ENCODE measurements around the gene SIRPA. TPM values are rescaled to one million over a fixed set of nuclear protein-coding genes. Genes with fewer than 3 reads are reported as not detected.

Gene SIRPA
- 10.5 and 11.5 TPM in 2 replicates for total RNA-seq (2013; cell fraction: nucleolus; rRNA removed)
- total RNA-seq (2014; rRNA removed): 5.9 and 7.2 TPM in 2 replicates
- total RNA-seq (2014; rRNA removed; fragmentation: Illumina TruSeq; extraction: Trizol): 4.7 and 5.3 TPM in 2 replicates
- total RNA-seq (2021): 13.1 and 13.3 TPM in 2 replicates
- 1.6 TPM for polyA plus RNA-seq (2011; ENCODE audit: low read depth)
- polyA plus RNA-seq (2011; rRNA removed): 2.6 and 4.6 TPM in 2 replicates
- polyA plus RNA-seq (2011; cell fraction: cytosol; rRNA removed): 5.6 and 6.2 TPM in 2 replicates
- 12.7 and 13.6 TPM in 2 replicates for polyA plus RNA-seq (2011; cell fraction: nucleus; rRNA removed)
- polyA plus RNA-seq (2012): 3.6 and 5.1 TPM in 2 replicates
- 7.8 and 13.2 TPM in 2 replicates for polyA plus RNA-seq (2014; fragmentation: Illumina TruSeq; extraction: Trizol)
- polyA plus RNA-seq (2014; fragmentation: Nextera tagmentation; extraction: Ambion mirVana): 1 to 10 TPM; 1.7 to 2.7 TPM
- 9.3 and 10.4 TPM in 2 replicates for polyA plus RNA-seq (2014; rRNA removed)
- 1 to 10 TPM; 3.6 to 3.7 TPM for polyA plus RNA-seq (2016; fragmentation: Nextera tagmentation; extraction: Ambion mirVana)
- 3.5 and 3.7 TPM in 2 replicates for polyA minus RNA-seq (2011; rRNA and poly(A)+ RNA removed)
- polyA minus RNA-seq (2011; cell fraction: cytosol; rRNA and poly(A)+ RNA removed): 1.1 and 2.6 TPM in 2 replicates
- polyA minus RNA-seq (2011; cell fraction: nucleus; rRNA and poly(A)+ RNA removed): 1.7 and 2.3 TPM in 2 replicates
- percentile 52 among the genes with signal in this experiment for Bru-seq, nascent RNA
- BruChase-seq, experiment 1, labeled RNA remaining after a 6-hour chase: percentile 53 among the genes with signal in this experiment
- percentile 53 among the genes with signal in this experiment for BruChase-seq, experiment 2, labeled RNA remaining after a 2-hour chase
- long read RNA-seq, experiment 1, partial matches to known transcripts: 2 of 3 reads
- long read RNA-seq, experiment 1, other reads (novel, unspliced or antisense): 0 of 3 reads
- long read RNA-seq, experiment 2, partial matches to known transcripts: 0 of 2 reads
- long read RNA-seq, experiment 2, other reads (novel, unspliced or antisense): 2 of 2 reads

GRCh38 chr20:1894951-1895673 is at the start of gene SIRPA:
Gene SIRPA (plus strand): TSS chr20:1895407. CDS start chr20:1895448, 41 bp downstream.
- FAIRE-seq (no peak), DNase-seq (ENCODE audit: low read depth, low spot score) (no peak), ATAC-seq (peak; percentile 21)
- 1% methylated on average over 33 of the region's 74 CpGs for WGBS (ENCODE audit: insufficient coverage, insufficient replicate concordance, low lambda C conversion rate, missing lambda C conversion rate)
- H3K79me2 ChIP-seq (ENCODE audit: control insufficient read depth, insufficient read depth, low read length): peaks cover 5% of the 10 kb centered on the region
- TF ChIP-seq EGR1 (IDR thresholded peaks at IDR 0.05; ENCODE audit: borderline replicate concordance in 1 of 2, low read depth in 2 of 2, low read length in 2 of 2): peak in 1 of 2 experiments; percentile 43; a peak in 1 of 3 replicates
- TF ChIP-seq NFXL1 (IDR thresholded peaks at IDR 0.05; ENCODE audit: borderline replicate concordance): peak; percentile 67; the same call in 1 of the 2 replicates
- peak; percentile 38; the same call in 1 of the 2 replicates for TF ChIP-seq POLR2A (IDR thresholded peaks at IDR 0.05; ENCODE audit: low read depth, low read length)
- TF ChIP-seq POU2F2 (IDR thresholded peaks at IDR 0.05; ENCODE audit: borderline replicate concordance, low read depth, low read length): no peak
- peak within 1 kb of the TSS; percentile 66 for H2AFZ ChIP-seq (ENCODE audit: control insufficient read depth, low read depth, low read length)
- BruUV-seq (replicated peaks): no TSS peak
- H3K9ac ChIP-seq (ENCODE audit: control insufficient read depth, insufficient read depth, low read length): peak within 1 kb of the TSS; percentile 64
- ChIA-PET CTCF (interaction anchor here (1.4 kb wide), 1 partner anchor 57 kb away, joined by 4 read pairs; no protein-coding TSS in a partner anchor), RAD21 (ENCODE audit: unreplicated experiment) (interaction anchor here (2.2 kb wide), 1 partner anchor 24 kb away, joined by 8 read pairs; no protein-coding TSS in a partner anchor), POLR2A (no interaction called here), SMC1A (ENCODE audit: uncharacterized antibody, unreplicated experiment) (no interaction called here)
- H3K4me2 ChIP-seq (ENCODE audit: control insufficient read depth, insufficient read depth): peak within 1 kb of the TSS; percentile 76
- in situ Hi-C loops (cut with MboI): no loop called here
- no peaks in the 10 kb centered on the region for H3K27me3 ChIP-seq (replicated peaks in 1 of 2; ENCODE audit: control insufficient read depth in 2 of 2, insufficient read depth in 2 of 2, low read length in 1 of 2)
- peaks cover 38% of the 10 kb centered on the region for H3K4me1 ChIP-seq (ENCODE audit: control insufficient read depth, insufficient read depth, low read length)
- no peaks in the 10 kb centered on the region for H3K36me3 ChIP-seq (ENCODE audit: control insufficient read depth in 2 of 2, insufficient read depth in 2 of 2, low read length in 1 of 2)
- intact Hi-C loops (cut with micrococcal nuclease; ENCODE audit: unreplicated experiment): no loop called here
- H3K4me3 ChIP-seq: peak within 1 kb of the TSS; percentile 87
- H3K9me3 ChIP-seq (replicated peaks; ENCODE audit: control insufficient read depth, insufficient read depth, low read length): no peaks in the 10 kb centered on the region
- no peaks in the 10 kb centered on the region for H4K20me1 ChIP-seq (ENCODE audit: control insufficient read depth, insufficient read depth)
- H3K27ac ChIP-seq (ENCODE audit: control insufficient read depth, insufficient read depth): no peak within 1 kb of the TSS

Measured in GM12878 (cell line).